IMR-90 (cell line): ENCODE results near the gene BMPER. TPM values are rescaled to one million over a fixed set of nuclear protein-coding genes. Genes with fewer than 3 reads are reported as not detected.

Source experiments
- ATAC-seq: fragments of 200-7000 bp; cut with Tn5 transposase; 2 replicates; pipeline ENCODE4 v1.9.1; 2020; ENCODE audit warnings: low read depth, mild to moderate bottlenecking, moderate library complexity
- BruUV-seq: library from RNA; stranded (reverse); fragments of 400-500 nt; replicated peaks from 2 replicates; lab custom pipeline; 2021; lab: Mats Ljungman, UMichigan
- CTCF ChIA-PET: fragments of 300-600 bp; formaldehyde crosslinking; extraction: SDS; loops from one replicate; lab custom pipeline; 2021; ENCODE audit warnings: antibody characterized with exemption; lab: Yijun Ruan, JAX
- POLR2A ChIA-PET: fragments of 300-600 bp; sonication (Branson Sonifier 250); formaldehyde crosslinking; loops from one replicate; lab custom pipeline; 2022; ENCODE audit warnings: antibody characterized with exemption; ENCODE audit not compliant: unreplicated experiment; lab: Charles Lee
- DNase-seq: peaks from one replicate; pipeline ENCODE4 v3.0.0; 2013
- H2AFZ ChIP-seq: replicated peaks from 2 replicates; pipeline ENCODE3; 2013; ENCODE audit warnings: low read length, mild to moderate bottlenecking; ENCODE audit not compliant: poor library complexity
- H2AK5ac ChIP-seq: 2 replicates; pipeline ENCODE4 v1.6.1; 2013; ENCODE audit warnings: low read depth, low read length, inconsistent platforms
- H2AK9ac ChIP-seq: replicated peaks from 2 replicates; pipeline ENCODE3; 2013; ENCODE audit warnings: mild to moderate bottlenecking, low read depth, low read length, moderate library complexity; ENCODE audit not compliant: poor library complexity
- H2BK120ac ChIP-seq: 2 replicates; pipeline ENCODE4 v1.6.1; 2013; ENCODE audit warnings: low read depth, low read length, inconsistent platforms
- H2BK15ac ChIP-seq: 3 replicates; pipeline ENCODE4 v1.6.1; 2013; ENCODE audit warnings: low read depth, low read length, inconsistent platforms
- H2BK20ac ChIP-seq: 2 replicates; pipeline ENCODE4 v1.6.1; 2013; ENCODE audit warnings: low read depth, mild to moderate bottlenecking, inconsistent platforms, low read length, moderate library complexity
- H2BK5ac ChIP-seq: 2 replicates; pipeline ENCODE4 v1.6.1; 2013; ENCODE audit warnings: mild to moderate bottlenecking, low read depth, low read length, inconsistent platforms; ENCODE audit not compliant: poor library complexity, severe bottlenecking
- H3K14ac ChIP-seq: replicated peaks from 2 replicates; pipeline ENCODE4 v1.6.1; 2013; ENCODE audit warnings: low read depth, low read length, inconsistent platforms
- H3K18ac ChIP-seq: 2 replicates; pipeline ENCODE4 v1.6.1; 2013; ENCODE audit warnings: low read depth, low read length, control low read depth
- H3K23ac ChIP-seq: 2 replicates; pipeline ENCODE4 v1.6.1; 2013; ENCODE audit warnings: low read depth, low read length, inconsistent platforms
- H3K27ac ChIP-seq: 2 replicates; pipeline ENCODE4 v1.5.1; 2013; ENCODE audit warnings: mild to moderate bottlenecking, control low read depth, low read length; ENCODE audit not compliant: insufficient read depth
- H3K27me3 ChIP-seq: 2 replicates; pipeline ENCODE4 v1.6.1; 2013; ENCODE audit warnings: low read length; ENCODE audit not compliant: control insufficient read depth, insufficient read depth
- H3K36me3 ChIP-seq: 2 replicates; pipeline ENCODE4 v1.6.1; 2013; ENCODE audit warnings: low read length, mixed read lengths; ENCODE audit not compliant: control insufficient read depth, insufficient read depth
- H3K4ac ChIP-seq: 2 replicates; pipeline ENCODE4 v1.6.1; 2013; ENCODE audit warnings: low read depth, low read length, inconsistent platforms
- H3K4me1 ChIP-seq: 2 replicates; pipeline ENCODE4 v1.6.1; 2013; ENCODE audit warnings: low read length, mixed read lengths; ENCODE audit not compliant: control insufficient read depth, insufficient read depth
- H3K4me2 ChIP-seq: 2 replicates; pipeline ENCODE4 v1.6.1; 2013; ENCODE audit warnings: low read depth, mild to moderate bottlenecking, control low read depth, low read length, moderate library complexity
- H3K4me3 ChIP-seq: 2 replicates; pipeline ENCODE4 v1.5.1; 2013; ENCODE audit warnings: low read depth, mild to moderate bottlenecking, control low read depth, low read length, moderate library complexity; ENCODE audit not compliant: insufficient read depth
- H3K56ac ChIP-seq: 2 replicates; pipeline ENCODE4 v1.6.1; 2013; ENCODE audit warnings: low read length, inconsistent platforms; ENCODE audit not compliant: insufficient read depth; ENCODE audit errors: extremely low read depth
- H3K79me1 ChIP-seq, 2 experiments: 2 replicates each; pipeline ENCODE4 v1.6.1; 2013; ENCODE audit warnings: low read length in 2 of 2, inconsistent platforms in 1 of 2, low read depth in 1 of 2
- H3K9ac ChIP-seq: 2 replicates; pipeline ENCODE4 v1.6.1; 2013; ENCODE audit warnings: low read depth, low read length, control low read depth
- H3K9me1 ChIP-seq: 2 replicates; pipeline ENCODE4 v1.6.1; 2013; ENCODE audit warnings: low read length, inconsistent platforms; ENCODE audit not compliant: insufficient read depth
- H3K9me3 ChIP-seq: 2 replicates; pipeline ENCODE4 v1.6.1; 2013; ENCODE audit warnings: low read length; ENCODE audit not compliant: control insufficient read depth, insufficient read depth
- H4K20me1 ChIP-seq: 2 replicates; pipeline ENCODE4 v1.6.1; 2013; ENCODE audit warnings: low read length, inconsistent platforms; ENCODE audit not compliant: insufficient read depth
- H4K5ac ChIP-seq: 2 replicates; pipeline ENCODE4 v1.6.1; 2013; ENCODE audit warnings: mild to moderate bottlenecking, low read depth, low read length, control low read depth
- H4K8ac ChIP-seq, 2 experiments: 2 replicates each; pipeline ENCODE4 v1.6.1; 2013; ENCODE audit warnings: low read depth in 2 of 2, low read length in 2 of 2, control low read depth in 1 of 2, inconsistent platforms in 1 of 2
- H4K91ac ChIP-seq: 2 replicates; pipeline ENCODE4 v1.6.1; 2013; ENCODE audit warnings: low read depth, low read length, inconsistent platforms; ENCODE audit not compliant: insufficient read depth
- CEBPB ChIP-seq: IDR thresholded peaks from 2 replicates; pipeline ENCODE4 v1.6.1; 2012; ENCODE audit warnings: low read depth, low read length, improper control_type of control experiment
- RFX5 ChIP-seq: IDR thresholded peaks from 2 replicates; pipeline ENCODE4 v1.8.0; 2012; ENCODE audit warnings: low read depth, mild to moderate bottlenecking, low read length, moderate library complexity
- WGBS, 2 experiments: methylation state at CpG; one replicate each; pipeline versions ENCODE4 v1.1.5 to v1.1.7; 2013; ENCODE audit warnings: missing lambda C conversion rate in 2 of 2; ENCODE audit not compliant: insufficient read length in 1 of 2; ENCODE audit errors: extremely low coverage in 2 of 2; 5-methylcytosine and 5-hydroxymethylcytosine counted together
- dilution Hi-C: fragments of 300-500 bp; cut with HindIII; formaldehyde crosslinking; loops from one replicate; pipeline ENCODE4 v1.14.3; 2018; ENCODE audit warnings: low sequenced_read_pairs; ENCODE audit not compliant: unreplicated experiment
- in situ Hi-C: fragments of 300-500 bp; cut with MboI; formaldehyde crosslinking; loops from 3 replicates; pipeline ENCODE4 v1.14.3; 2019; ENCODE audit warnings: low sequenced_read_pairs, inconsistent platforms, mixed read lengths
- intact Hi-C: fragments of 100-400 bp; cut with micrococcal nuclease; formaldehyde crosslinking; loops from 2 replicates; pipeline ENCODE4 v1.10.0; 2022
- polyA plus RNA-seq, 3 experiments: library from polyadenylated mRNA; depleted of rRNA; stranded (reverse); fragments of >200 nt; gene quantifications; 2 replicates each; pipeline ENCODE4 v1.2.3, GENCODE V29; 2012; ENCODE audit warnings: low replicate concordance in 1 of 3
- total RNA-seq: library from RNA; depleted of rRNA; stranded (reverse); fragments of >200 nt; gene quantifications from 2 replicates; pipeline ENCODE4 v1.2.3, GENCODE V29; 2012

BMPER gene
- total and polyA plus RNA-seq, 2 of the 4 experiments (the other 2 are of a cell fraction): 6.2 to 7.9 TPM

DNA sequence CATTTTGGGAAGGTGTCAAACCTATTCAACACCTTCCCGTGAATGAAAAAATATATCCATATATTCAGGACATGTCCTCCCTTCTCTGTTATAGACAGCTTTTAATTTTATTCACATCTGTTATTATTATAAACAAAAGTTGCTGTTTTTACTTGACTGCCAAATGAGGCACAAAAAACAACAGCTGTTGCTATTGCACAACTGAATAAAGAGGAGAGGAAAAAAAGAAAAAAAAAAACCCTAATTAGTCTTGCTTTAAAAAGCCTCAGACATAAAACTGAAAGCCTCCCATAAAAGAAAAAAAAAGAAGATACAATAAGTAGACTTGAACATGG is 153.4 kb downstream of the BMPER start:
- Histone ChIP-seq H3K79me1 (no peaks in the 10 kb centered on the region), H2BK5ac (peak overlapping the region; percentile 11), H3K27ac (peak overlapping the region; percentile 67), H4K8ac (peak overlapping the region in 1 of 2 experiments; percentile 63; a peak in 2 of 4 replicates), H3K23ac (no peak overlapping the region), H3K36me3 (peaks cover 5% of the 10 kb centered on the region; the same call in 1 of the 2 replicates), H3K4me1 (peaks cover 29% of the 10 kb centered on the region), H3K18ac (peak overlapping the region; percentile 97; the same call in 1 of the 2 replicates), H3K9me3 (no peaks in the 10 kb centered on the region), H2AK9ac (no peak overlapping the region), H3K9me1 (peaks cover 10% of the 10 kb centered on the region), H3K14ac (no peak overlapping the region), H3K9ac (peak overlapping the region; percentile 39; the same call in 1 of the 2 replicates), H3K4ac (no peak overlapping the region; the same call in 1 of the 2 replicates), H3K56ac (0 out of 2 replicates have a peak overlapping the region, but pooled peaks have one; percentile 17), H2BK20ac (0 out of 2 replicates have a peak overlapping the region, but pooled peaks have one; percentile 53), H4K91ac (peak overlapping the region; percentile 56; the same call in 1 of the 2 replicates), H2AFZ (no peak overlapping the region), H3K4me3 (no peak overlapping the region), H4K5ac (no peak overlapping the region), H2BK120ac (no peak overlapping the region), H2BK15ac (no peak overlapping the region), H4K20me1 (no peaks in the 10 kb centered on the region), H3K4me2 (no peak overlapping the region; the same call in 1 of the 2 replicates), H2AK5ac (no peak overlapping the region), H3K27me3 (no peaks in the 10 kb centered on the region)
- intact Hi-C loops (no loop called here), dilution Hi-C loops (no loop called here), in situ Hi-C loops (no loop called here)
- no TSS peak for BruUV-seq
- ChIA-PET POLR2A (interaction anchor here (0.6 kb wide), 1 partner anchor 808 kb away, joined by 3 read pairs; no protein-coding TSS in a partner anchor), CTCF (interaction anchor here (0.6 kb wide), 1 partner anchor 19 kb away, joined by 3 read pairs; no protein-coding TSS in a partner anchor)
- no peak for ATAC-seq
- no peak for DNase-seq
- WGBS, 2 experiments: no CpG with 5 or more reads among the region's 1 CpG
- no peak for TF ChIP-seq RFX5
- peak; percentile 67 for TF ChIP-seq CEBPB
